ENCODE measurements around the gene CNOT1.
"Not testable (repeated sequence)": the region's sequence is repeated elsewhere in the genome, so short reads cannot be mapped to it uniquely, and the experiment has no call there.

CNOT1 gene

DNA sequence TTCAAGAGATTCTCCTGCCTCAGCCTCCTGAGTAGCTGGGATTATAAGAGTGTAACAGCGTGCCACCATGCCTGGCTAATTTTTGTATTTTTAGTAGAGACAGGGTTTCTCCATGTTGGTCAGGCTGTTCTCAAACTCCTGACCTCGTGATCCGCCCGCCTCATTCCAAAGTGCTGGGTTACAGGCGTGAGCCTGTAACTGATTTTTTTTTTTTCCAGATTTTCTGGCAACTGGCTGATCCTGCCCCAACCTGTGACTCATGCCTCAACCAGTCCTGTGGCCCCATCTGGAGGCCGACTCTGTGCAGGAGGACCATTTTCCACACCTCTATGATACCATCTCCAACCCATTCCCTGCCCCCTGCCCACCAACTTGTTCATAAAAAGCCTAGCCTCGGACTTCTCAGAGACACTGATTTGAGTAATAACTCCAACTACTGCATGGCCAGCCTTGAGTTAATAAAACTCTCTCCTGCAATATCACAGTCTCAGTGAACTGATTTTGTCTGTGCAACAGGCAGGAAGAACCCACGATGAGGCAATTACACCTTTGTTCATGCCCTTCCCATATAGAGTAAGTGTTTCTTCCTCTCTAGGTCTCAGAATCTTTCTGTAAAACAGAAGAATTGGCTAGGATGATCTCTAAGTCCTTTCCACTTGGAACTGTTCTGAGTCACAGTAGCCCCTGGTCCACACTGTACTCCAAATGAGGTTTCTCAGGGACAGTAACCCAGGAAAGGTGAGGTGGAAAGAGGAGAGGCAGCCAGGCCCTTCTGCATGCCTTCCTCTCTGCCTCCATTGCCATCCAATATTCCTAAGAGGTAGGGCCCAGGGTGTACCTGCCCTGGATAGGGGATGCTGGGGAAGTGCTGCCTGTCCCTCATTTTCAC lies 8.8 kb upstream of the CNOT1 start:
- no peak for DNase-seq

DNA sequence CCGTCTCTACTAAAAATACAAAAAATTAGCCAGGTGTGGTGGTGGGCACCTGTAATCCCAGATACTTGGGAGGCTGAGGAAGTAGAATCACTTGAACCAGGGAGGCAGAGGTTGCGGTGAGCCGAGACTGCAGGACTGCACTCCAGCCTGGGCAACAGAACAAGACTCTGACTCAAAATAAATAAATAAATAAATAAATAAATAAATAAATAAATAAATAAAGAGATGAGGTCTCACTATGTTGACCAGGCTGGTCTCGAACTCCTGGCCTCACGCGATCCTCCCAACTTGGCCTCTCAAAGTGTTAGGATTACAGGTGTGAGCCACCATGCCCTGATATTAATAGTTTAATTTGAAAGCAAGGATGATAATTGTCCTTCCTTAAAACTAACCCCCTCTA lies 7.4 kb upstream of the CNOT1 start:
- not testable (repeated sequence) for DNase-seq

DNA sequence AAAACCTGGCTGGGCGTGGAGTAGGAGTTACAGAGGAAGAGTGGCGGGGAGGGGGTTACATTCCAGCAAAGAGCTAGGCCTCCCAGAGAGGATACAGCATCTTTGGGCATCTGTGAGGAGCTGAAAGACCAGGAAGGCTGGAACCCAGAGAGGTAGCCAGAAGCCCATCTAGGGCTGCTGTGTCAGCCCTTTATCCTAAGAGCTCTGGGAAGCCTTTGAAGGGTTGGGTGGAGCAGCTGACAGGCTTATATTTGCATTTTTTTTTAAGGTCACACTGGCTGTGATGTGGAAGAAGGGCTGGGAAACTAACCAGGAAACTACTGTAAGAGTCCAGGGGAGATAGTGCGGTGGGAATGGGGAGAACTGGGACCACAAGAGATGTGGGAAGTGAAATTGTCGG lies 6.8 kb upstream of the CNOT1 start:
- no peak for DNase-seq

DNA sequence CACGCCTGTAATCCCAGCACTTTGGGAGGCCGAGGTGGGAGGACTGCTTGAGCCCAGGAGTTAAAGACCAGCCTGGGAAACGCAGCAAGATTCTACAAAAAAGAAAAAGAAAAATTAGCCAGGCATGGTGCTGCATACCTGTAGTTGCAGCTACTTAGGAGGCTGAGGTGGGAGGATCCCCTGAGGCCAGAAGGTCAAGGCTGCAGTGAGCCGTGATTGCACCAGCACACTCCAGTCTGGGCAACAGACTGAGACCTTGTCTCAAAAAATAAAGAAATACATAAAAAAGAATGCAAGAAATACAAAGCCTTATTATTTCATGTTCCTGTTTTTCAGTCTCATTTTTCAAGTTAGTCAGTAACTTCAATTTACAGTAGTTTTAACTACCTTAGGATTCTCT lies 5.9 kb upstream of the CNOT1 start:
- DNase-seq = no peak

DNA sequence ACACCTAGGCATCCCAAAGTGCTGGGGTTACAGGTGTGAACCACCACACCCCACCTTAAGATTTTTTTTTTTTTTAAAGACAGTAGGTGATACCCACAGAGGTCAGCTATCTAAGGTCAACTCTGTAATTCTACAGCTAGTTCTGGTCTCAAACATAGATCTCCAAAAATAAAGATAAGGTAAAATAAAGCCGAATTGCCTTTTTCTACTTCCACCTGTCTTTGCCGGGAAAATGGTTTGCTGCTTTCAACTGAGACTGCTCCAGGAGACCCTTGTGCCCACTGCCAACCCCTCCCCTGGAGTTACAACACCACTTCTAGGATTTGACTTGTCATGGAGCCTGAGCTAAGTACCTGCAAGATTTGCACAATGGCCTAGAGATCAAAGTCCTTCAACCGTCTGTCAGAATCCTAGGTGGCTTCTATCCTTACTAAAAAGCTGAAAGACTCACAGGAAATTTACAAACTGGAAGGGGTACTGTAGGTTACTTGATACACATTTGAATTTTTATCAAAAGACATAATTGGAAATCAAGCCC lies 4.7 kb upstream of the CNOT1 start:
- no peak for DNase-seq

DNA sequence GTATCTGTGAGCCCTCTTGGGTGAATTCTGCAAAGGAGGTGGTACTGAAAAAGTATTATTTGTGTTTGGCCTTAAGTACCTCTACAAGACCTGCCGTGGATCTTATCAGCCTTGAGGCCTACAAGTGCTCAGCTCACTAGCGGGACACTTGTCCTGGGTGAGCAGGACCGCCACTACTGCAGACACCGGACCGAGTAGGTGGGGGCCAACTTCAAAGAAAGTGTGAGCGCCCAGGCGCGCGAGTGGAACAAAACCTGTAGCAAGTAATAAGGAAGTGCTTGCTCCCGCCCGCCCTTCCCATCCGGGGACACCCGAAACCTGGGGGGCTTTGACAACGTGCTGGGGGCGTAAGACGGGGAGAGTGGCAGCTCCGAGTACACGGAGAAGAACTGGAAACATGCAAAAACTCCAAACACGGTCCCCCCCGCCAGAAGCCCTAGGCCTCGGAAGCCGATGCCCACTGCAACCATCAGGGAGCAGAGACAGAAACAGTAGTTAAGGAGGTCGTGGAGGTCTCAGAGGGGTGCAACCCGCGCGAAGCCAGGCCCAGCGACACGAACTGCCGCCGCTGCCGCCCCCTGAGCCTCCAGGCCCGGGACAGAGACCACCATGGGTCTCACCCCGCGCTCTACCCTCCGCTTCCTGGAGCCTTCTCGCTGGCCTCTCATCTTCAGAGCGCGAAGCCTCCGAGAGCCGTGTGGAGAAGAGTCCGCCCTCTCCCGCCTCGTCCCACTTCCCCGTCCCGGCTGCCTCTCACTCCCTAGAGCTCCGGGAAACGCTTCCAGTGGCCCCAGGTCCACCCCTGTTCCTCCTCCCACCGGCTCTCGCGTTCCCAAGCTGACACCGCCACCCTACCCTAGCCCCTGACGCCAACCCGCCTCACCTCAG lies 537 bp downstream of the CNOT1 start:
- DNase-seq = no peak

DNA sequence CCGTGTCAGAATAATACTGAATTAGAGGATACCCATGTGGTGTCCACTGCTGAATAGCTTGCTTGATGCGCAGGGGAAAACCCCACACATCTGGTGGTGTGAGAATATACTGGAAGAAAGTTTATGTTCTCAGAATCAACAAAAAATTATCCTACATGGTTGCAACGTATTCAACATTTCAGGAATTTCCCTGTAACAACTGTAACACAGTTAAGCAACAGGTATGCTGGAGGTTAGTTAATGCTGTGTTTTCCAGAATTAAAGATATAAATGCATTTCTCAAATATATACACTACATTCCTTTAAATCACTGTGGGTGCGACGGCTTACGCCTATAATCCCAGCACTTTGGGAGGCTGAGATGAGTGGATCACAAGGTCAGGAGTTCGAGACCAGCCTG lies 5.4 kb downstream of the CNOT1 start:
- DNase-seq = no peak

DNA sequence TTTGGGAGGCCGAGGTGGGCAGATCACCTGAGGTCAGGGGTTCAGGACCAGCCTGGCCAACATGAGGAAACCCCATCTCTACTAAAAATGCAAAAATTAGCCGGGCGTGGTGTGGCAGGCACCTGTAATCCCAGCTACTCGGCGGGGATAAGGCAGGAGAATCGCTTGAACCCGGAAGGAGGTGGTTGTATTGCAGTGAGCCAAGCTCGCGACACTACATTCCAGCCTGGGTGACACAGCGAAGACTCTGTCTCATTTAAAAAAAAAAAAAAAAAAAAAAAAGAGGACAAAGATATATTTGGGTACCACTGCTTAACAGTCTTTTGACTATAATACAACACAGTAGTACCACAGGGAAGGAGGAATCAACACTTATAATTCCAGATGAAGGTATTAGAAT lies 9.2 kb downstream of the CNOT1 start:
- DNase-seq = no peak

DNA sequence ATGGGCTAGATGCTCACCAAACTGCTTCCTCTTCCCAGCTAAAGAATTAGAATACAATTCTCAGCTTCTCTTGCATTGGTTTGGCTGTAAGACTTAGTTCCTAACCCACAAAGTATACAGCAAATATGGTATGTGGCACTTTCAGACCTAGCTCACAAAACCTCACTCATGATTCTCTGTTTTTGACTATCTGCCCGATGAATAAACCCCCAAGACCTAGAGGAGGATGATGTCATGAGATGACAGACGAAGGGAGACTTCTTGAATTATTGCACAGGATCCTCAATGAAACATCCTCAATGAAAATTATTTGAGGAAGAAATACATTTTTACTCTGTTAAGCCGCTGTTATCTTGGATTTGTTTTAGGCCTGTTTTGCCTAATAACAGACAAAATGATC lies 14.3 kb downstream of the CNOT1 start:
- DNase-seq = no peak

DNA sequence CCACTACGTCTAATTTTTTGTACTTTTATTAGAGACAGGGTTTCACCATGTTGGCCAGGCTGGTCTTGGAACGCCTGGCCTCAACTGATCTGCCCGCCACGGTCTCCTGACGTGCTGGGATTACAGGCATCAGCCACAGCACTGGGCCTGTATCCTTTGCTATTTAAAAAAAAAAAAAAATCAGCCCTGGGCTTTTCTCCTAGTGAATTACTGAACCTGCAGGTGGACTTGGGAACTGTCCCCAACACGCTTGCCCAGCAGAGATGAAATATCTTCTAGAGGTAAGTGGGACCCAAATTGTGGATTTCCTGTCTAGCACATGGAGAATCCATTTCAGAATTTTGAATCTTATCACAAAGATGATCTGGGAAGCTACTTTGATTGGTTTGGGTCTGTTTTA lies 14.8 kb downstream of the CNOT1 start:
- no peak for DNase-seq

DNA sequence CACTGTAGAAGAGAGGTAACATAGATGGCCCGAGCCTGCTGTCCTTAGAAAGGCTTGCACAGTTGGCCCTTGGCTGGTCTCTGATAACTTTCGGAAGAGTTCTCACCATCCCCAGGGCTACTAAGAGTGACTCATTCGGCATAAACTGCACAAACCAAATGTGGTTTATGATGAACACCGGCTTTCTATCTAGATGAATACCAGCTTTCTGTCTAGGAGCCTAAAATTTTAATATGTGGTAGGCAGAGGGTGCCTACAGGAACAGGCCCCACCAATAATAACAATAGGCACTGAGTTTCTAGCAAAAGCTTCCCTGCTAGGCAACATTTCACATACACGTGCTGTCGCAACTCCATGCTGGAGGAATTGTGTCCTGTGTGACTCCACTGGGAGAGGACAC lies 15.4 kb downstream of the CNOT1 start:
- DNase-seq = no peak

DNA sequence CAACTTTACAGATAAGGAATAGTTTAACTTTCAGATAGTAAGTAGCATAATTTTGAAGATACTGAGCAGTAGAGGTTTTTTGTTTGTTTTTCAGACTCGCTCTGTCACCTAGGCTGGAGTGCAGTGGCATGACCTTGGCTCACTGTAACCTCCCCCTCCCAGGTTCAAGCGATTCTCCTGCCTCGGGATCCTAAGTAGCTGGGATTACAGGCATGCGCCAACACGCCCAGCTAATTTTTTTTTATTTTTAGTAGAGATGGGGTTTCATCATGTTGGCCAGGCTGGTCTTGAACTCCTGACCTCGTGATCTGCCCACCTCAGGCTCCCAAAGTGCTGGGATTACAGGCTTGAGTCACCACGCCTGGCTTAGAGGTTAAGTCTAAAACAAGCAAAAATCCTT lies 16.7 kb downstream of the CNOT1 start:
- not testable (repeated sequence) for DNase-seq

DNA sequence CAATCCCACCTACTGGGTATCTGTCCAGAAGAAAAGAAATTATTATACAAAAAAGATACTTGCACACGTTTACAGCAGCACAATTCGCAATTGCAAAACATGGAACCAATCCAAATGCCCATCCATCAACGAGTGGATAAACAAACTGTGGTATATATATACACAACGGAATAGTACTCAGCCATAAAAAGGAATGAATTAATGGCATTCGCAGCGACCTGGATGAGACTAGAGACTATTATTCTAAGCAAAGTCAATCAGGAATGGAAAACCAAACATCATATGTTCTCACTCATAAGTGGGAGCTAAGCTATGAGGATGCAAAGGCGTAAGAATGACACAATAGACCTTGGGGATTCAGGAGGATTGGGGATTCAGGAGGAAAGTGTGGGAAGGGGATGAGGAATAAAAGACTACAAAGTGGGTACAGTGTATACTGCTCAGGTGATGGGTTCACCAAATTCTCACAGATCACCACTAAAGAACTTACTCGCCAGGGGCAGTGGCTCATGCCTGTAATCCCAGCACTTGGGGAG lies 21.0 kb downstream of the CNOT1 start:
- no peak for DNase-seq

DNA sequence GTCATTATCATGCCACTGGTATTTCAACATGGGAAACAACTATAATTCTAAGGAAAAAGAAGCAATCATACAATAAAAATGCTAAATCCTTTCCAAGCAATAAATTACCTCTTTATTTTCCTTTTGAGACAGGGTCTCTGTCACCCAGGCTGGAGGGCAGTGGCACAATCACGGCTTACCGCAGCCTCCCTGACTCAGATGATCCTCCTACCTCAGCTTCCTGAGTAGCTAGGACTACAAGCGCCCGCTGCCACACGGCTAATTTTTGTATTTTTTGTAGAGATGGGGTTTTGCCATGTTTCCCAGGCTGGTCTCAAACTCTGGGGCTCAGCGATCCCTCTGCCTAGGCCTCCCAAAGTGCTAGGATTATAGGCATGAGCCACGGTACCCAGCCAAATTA lies 24.1 kb downstream of the CNOT1 start:
- no peak for DNase-seq

DNA sequence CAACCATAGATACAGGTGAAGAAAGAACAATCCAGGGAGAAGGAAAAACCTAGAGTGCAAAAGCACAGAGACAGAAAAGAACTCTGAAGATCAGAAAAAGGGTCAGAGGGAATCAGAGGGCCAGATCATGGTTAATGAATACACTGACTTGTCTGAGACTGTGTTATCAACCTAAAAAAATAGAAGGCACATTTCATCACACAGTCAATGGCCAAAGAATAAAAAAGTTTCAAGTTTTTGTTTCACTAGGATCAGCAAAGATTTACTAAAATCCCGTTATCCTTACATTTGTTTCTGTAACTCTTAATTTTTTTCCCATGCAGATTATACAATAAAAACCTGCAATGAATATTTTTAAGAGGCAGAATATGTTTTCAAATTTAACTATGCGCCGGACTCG lies 38.5 kb downstream of the CNOT1 start:
- no peak for DNase-seq

DNA sequence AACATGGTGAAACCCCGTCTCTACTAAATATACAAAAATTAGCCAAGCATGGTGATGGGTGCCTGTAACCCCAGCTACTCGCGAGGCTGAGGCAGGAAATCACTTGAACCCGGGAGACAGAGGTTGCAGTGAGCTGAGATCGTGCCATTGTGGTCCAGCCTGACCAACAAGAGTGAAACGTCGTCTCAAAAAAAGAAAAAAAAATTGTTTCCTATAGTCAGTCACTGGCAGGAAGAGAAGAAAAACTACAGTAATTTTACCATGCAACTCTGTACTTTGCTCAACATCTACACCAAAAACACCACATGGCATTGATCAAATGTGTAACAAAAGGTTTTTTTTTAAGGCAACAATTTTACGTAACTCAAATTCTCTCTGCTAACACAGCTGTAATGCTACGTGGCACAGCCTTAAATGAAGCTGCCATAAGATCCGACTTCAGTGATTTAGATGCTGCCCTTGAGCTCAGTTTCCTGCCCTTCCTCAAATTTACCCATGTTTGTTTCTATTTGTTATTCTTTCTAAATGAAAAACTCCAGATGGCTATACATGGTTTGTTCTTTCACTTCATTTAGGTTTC lies 40.2 kb downstream of the CNOT1 start:
- no peak for DNase-seq

DNA sequence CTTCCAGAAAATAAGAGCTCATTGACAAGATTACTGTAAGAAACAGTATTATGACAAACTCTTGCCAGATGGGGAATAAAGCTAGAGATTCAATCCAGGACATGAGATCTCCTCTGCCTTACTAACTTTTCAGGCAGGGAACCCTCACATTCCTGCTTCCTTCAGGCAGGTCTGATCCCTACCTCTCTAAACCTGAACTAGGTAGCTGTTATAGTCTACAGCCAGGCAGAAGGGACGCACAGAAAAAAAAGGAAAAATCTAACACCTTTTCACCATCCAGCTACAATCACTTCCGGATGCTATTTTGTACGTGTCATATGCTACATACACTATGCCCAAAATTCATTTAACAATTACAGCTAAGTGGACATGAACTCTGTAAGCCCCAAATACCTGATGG lies 41.2 kb downstream of the CNOT1 start:
- DNase-seq = no peak

DNA sequence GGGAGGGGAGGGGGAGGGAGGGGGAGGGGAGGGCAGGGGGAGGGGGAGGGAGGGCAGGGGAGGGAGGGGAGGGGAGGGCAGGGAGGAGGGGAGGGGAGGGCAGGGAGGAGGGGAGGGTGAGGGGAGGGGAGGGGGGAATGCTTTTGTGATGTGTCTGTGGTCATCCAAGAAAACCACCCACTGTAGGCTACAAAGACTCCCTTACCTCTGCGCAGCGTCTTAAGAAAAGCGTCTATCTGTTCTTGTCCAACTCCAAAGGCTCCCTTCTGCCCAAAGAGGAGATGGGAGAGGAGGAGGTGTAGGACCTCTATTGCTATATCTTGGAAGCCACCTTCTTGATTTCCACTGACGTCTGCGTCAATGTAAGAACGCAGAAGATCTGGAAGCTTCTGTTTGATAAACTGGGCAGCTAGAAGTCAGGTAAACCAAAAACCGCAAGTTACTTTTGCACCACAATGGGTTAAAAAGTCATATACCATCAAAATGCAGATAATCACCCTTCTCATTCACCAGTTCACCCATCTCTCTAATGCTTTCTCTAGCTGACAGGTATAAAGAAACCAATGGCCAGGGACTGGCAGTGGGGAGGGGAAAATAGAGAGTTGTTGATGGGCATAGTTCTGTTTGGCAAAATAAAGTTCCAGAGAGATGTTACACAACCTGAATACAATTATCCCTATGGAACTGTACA lies 43.1 kb downstream of the CNOT1 start:
- DNase-seq = no peak

DNA sequence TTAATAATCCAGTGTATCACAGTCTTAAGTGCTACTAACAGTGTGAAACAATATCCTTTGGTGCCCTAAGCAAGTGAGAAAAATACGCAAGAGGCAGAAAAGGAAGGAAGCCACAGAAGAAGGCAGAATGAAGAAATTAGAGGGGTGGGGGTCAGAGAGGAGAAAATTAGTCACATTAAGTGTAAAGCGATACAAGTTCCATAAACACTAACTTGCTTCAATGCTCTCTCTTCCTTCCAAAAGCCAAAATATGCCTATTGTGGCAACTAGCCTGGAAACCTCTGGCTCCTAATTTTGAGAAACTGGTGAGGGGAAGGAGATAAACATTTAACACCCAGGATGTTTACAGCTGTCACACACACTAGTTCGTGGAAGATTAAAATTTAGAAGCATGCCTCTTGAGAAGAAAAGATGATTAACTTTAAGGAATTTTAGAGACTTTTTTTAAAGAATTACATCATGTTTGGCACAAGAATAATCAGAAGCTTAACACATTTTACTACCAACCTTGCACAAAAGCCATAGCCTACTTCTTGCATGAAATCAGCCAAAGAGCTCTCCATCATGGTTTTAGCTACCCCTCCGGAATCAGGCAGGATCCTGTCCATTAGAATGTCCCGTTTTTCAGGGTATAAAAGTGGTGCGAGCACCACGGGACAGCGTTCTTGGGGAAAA lies 44.7 kb downstream of the CNOT1 start:
- no peak for DNase-seq

DNA sequence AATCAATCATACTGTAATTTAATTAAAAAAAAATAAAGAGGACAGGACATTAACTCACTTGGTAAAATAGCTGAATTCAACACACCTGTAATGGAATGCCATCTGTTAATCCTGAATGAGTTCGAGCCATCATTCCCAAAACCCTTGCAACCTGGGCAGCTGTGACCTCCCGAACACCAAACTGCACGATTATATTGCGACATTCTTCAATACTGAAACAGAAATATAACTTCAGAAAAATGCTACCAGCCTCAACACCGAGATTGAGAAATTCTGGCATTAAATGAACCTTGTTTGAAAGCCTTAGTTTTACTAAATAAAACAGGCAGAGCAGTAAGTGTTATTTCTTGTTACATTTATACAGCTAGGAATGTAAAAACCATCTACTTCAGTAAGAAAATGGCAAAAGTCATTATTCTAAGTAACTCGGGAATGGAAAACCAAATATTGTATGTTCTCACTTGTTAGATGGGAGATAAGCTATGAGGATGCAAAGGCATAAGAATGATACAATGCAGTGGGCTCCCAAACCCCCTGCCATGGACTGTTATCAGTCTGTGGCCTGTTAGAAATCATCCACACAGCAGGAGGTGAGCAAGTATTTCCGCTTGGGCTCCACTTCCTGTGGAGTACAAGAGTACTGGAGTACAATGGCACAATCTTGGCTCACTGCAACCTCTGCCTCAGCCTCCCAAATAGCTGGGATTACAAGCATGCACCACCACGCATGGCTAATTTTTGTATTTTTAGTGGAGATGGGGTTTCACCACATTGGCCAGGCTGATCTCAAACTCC lies 46.5 kb downstream of the CNOT1 start:
- DNase-seq = no peak

DNA sequence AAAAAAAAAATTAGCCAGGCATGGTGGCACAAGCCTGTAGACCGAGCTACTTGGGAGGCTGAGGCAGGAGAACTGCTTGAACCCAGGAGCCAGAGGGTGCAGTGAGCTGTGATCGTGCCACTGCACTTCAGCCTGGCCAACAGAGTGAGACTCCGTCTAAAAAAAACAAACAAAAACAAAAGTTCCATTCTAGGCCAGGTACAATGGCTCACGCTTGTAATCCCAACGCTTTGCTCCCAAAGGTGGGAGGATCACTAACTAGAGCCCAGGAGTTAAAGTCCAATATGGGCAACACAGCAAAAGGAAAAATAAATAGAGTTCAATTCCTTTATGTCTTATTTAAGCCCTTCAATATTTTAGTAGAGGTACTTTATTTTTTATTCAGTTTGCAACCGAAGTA lies 47.5 kb downstream of the CNOT1 start:
- DNase-seq = no peak

Data from KG1 (cell line).